HUES48 (cell line): Measurements from ENCODE around the gene NFE2L3.
"Not testable (repeated sequence)": the region's sequence is repeated elsewhere in the genome, so short reads cannot be mapped to it uniquely, and the experiment has no call there.

Experiments
- H3K27ac ChIP-seq: one replicate; pipeline ENCODE4 v1.7.0; 2013; ENCODE audit warnings: low read depth, low read length, inconsistent platforms
- H3K27me3 ChIP-seq: 2 replicates; pipeline ENCODE4 v1.6.1; 2013; ENCODE audit warnings: mild to moderate bottlenecking, low read length; ENCODE audit not compliant: control insufficient read depth, insufficient read depth
- H3K36me3 ChIP-seq: 2 replicates; pipeline ENCODE4 v1.6.1; 2013; ENCODE audit warnings: low read length; ENCODE audit not compliant: control insufficient read depth, insufficient read depth
- H3K4me1 ChIP-seq: 2 replicates; pipeline ENCODE4 v1.6.1; 2013; ENCODE audit warnings: mild to moderate bottlenecking, low read length; ENCODE audit not compliant: control insufficient read depth, insufficient read depth
- H3K4me3 ChIP-seq: 2 replicates; pipeline ENCODE4 v1.5.1; 2013; ENCODE audit warnings: mild to moderate bottlenecking, low read depth, low read length
- H3K9ac ChIP-seq: 2 replicates; pipeline ENCODE4 v1.6.1; 2013; ENCODE audit warnings: mild to moderate bottlenecking, low read depth, low read length, moderate library complexity
- H3K9me3 ChIP-seq: 2 replicates; pipeline ENCODE4 v1.6.1; 2013; ENCODE audit warnings: low read length; ENCODE audit not compliant: control insufficient read depth, insufficient read depth

Gene NFE2L3

DNA sequence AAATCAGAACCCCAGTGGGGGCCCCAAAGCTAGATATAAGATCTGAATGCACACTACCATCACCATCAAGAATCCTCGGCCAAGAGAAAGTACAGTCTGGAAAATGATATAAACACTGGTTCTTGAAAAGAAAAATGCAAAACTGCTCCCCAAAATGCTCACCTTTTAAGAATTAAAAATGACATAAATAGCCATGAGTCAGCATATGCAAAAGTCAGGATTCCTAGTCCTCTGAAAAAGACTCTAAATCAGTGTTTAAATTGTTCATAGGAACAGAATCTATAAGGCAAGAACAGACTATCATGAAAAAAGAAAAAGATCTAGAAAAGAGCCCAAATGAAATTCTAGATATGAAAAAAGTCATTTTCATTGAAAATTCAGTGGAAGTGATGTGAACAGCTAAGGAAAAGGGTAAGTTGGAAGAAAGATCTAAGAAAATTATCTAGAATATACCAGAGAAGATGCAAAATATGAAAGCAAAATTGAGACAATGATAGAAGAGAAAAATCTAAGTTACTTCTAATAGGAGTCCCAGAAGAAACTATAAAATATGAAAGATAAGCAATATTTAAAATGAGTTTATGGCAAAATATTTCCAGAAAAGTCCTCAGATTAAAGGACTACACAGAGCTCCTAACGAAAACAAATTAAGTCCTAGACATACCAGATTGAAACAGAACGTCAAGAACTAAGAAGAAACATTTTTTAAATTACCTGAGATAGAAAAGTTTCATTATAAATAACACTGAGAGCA is 29.7 kb downstream of the NFE2L3 start:
- peak overlapping the region; percentile 16 for H3K27ac ChIP-seq
- no peak overlapping the region for H3K9ac ChIP-seq
- H3K4me1 ChIP-seq: no peaks in the 10 kb centered on the region
- H3K9me3 ChIP-seq: no peaks in the 10 kb centered on the region
- H3K4me3 ChIP-seq: no peak overlapping the region
- H3K36me3 ChIP-seq: peaks cover 51% of the 10 kb centered on the region
- no peaks in the 10 kb centered on the region for H3K27me3 ChIP-seq

DNA sequence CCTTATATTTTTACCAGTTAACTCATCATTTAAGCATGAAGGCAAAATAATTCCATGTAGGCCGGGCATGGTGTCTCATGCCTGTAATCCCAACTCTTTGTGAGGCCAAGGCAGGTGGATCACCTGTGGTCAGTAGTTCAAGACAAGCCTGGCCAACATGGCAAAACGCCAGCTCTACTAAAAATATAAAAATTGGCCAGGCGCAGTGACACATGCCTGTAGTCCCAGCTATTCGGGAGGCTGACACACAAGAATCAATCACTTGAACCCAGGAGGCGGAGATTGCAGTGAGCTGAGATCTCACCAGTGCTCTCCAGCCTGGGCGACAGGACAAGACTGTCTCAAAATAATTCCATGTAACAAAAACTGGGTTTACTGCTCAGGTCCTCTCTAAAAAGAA is 30.3 kb downstream of the NFE2L3 start:
- Histone ChIP-seq H3K9ac (no peak overlapping the region), H3K4me1 (no peaks in the 10 kb centered on the region), H3K36me3 (peaks cover 51% of the 10 kb centered on the region), H3K27ac (peak overlapping the region; percentile 44), H3K27me3 (no peaks in the 10 kb centered on the region), H3K4me3 (no peak overlapping the region), H3K9me3 (no peaks in the 10 kb centered on the region)

DNA sequence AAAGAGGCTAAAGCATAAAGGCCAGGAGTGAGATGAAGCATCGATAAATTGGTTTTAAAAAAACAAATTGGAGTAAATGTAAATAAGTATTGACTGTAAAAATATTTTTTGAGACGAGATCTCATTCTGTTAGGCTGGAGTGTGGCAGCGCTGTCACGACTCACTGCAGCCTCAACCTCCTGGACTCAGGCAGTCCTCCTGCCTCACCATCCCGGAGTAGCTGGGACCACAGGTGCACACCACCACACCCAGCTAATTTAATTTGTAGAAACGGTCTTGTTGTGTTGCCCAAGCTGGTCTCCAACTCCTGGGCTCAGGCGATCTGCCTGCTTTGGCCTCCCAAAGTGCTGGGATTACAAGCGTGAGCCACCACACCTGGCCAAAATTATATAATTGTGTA is 30.7 kb downstream of the NFE2L3 start:
- Histone ChIP-seq H3K9me3 (no peaks in the 10 kb centered on the region), H3K4me3 (no peak overlapping the region), H3K9ac (no peak overlapping the region), H3K4me1 (no peaks in the 10 kb centered on the region), H3K27me3 (no peaks in the 10 kb centered on the region), H3K27ac (peak overlapping the region; percentile 44), H3K36me3 (peaks cover 49% of the 10 kb centered on the region)

DNA sequence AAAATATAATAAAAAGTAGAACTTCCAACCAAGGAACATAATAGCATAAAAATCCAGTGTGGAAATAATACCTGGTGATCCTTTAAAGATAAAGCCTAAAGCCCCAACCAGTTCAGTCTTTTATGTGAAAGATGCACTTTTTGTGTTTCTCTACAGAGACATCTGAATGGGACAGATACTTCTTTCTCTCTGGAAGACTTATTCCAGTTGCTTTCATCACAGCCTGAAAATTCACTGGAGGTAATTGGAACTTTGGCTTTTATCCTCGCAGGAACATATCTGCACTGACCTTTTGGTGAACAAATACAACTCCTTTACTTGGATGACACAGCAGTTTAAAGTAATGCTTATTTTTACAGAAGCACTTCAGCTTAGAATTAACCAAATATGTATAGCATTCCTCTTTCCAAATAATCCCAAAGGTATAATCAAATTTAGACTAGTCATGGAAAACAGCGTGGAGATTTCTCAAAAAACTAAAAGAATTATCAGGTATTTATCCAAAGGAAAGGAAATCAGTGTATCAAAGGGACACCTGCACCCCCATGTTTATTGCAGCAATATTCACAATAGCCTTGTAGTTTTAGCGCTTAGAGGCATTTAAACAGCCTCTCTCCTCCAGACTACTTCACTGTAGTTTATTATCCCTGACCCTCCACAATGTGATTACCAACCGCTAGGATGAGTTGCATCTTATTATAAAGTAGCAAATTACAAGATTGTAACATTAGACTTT is 31.7 kb downstream of the NFE2L3 start:
- Histone ChIP-seq H3K4me3 (no peak overlapping the region), H3K9me3 (no peaks in the 10 kb centered on the region), H3K27me3 (no peaks in the 10 kb centered on the region), H3K9ac (no peak overlapping the region), H3K36me3 (peaks cover 45% of the 10 kb centered on the region), H3K4me1 (no peaks in the 10 kb centered on the region), H3K27ac (peak overlapping the region; percentile 70)

DNA sequence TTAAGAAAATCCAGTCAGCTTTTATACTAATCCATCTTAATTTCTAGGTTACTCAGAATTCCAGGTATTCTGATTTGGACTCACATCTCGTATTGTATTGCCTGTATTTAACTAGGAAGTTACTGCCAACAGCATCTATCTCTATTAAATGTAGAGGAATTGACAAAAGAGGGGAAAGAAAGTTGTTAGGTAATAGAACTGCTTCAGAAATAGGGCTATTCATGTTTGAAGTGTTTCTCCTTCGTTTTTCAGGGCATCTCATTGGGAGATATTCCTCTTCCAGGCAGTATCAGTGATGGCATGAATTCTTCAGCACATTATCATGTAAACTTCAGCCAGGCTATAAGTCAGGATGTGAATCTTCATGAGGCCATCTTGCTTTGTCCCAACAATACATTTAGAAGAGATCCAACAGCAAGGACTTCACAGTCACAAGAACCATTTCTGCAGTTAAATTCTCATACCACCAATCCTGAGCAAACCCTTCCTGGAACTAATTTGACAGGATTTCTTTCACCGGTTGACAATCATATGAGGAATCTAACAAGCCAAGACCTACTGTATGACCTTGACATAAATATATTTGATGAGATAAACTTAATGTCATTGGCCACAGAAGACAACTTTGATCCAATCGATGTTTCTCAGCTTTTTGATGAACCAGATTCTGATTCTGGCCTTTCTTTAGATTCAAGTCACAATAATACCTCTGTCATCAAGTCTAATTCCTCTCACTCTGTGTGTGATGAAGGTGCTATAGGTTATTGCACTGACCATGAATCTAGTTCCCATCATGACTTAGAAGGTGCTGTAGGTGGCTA is 32.5 kb downstream of the NFE2L3 start:
- Histone ChIP-seq H3K36me3 (peaks cover 49% of the 10 kb centered on the region), H3K27ac (peak overlapping the region; percentile 70)
- not testable (repeated sequence) for H3K9me3 ChIP-seq, H3K9ac ChIP-seq, H3K27me3 ChIP-seq, H3K4me3 ChIP-seq, H3K4me1 ChIP-seq

DNA sequence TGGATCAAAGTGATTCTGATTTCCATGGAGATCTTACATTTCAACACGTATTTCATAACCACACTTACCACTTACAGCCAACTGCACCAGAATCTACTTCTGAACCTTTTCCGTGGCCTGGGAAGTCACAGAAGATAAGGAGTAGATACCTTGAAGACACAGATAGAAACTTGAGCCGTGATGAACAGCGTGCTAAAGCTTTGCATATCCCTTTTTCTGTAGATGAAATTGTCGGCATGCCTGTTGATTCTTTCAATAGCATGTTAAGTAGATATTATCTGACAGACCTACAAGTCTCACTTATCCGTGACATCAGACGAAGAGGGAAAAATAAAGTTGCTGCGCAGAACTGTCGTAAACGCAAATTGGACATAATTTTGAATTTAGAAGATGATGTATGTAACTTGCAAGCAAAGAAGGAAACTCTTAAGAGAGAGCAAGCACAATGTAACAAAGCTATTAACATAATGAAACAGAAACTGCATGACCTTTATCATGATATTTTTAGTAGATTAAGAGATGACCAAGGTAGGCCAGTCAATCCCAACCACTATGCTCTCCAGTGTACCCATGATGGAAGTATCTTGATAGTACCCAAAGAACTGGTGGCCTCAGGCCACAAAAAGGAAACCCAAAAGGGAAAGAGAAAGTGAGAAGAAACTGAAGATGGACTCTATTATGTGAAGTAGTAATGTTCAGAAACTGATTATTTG is 33.3 kb downstream of the NFE2L3 start:
- Histone ChIP-seq H3K9me3 (no peaks in the 10 kb centered on the region), H3K36me3 (peaks cover 49% of the 10 kb centered on the region), H3K27me3 (no peaks in the 10 kb centered on the region), H3K27ac (peak overlapping the region; percentile 50), H3K4me3 (no peak overlapping the region), H3K9ac (no peak overlapping the region), H3K4me1 (no peaks in the 10 kb centered on the region)

DNA sequence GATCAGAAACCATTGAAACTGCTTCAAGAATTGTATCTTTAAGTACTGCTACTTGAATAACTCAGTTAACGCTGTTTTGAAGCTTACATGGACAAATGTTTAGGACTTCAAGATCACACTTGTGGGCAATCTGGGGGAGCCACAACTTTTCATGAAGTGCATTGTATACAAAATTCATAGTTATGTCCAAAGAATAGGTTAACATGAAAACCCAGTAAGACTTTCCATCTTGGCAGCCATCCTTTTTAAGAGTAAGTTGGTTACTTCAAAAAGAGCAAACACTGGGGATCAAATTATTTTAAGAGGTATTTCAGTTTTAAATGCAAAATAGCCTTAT is 33.8 kb downstream of the NFE2L3 start:
- H3K36me3 ChIP-seq: peaks cover 49% of the 10 kb centered on the region
- no peak overlapping the region for H3K4me3 ChIP-seq
- no peak overlapping the region for H3K9ac ChIP-seq
- H3K9me3 ChIP-seq: no peaks in the 10 kb centered on the region
- H3K27ac ChIP-seq: no peak overlapping the region
- no peaks in the 10 kb centered on the region for H3K4me1 ChIP-seq
- no peaks in the 10 kb centered on the region for H3K27me3 ChIP-seq

DNA sequence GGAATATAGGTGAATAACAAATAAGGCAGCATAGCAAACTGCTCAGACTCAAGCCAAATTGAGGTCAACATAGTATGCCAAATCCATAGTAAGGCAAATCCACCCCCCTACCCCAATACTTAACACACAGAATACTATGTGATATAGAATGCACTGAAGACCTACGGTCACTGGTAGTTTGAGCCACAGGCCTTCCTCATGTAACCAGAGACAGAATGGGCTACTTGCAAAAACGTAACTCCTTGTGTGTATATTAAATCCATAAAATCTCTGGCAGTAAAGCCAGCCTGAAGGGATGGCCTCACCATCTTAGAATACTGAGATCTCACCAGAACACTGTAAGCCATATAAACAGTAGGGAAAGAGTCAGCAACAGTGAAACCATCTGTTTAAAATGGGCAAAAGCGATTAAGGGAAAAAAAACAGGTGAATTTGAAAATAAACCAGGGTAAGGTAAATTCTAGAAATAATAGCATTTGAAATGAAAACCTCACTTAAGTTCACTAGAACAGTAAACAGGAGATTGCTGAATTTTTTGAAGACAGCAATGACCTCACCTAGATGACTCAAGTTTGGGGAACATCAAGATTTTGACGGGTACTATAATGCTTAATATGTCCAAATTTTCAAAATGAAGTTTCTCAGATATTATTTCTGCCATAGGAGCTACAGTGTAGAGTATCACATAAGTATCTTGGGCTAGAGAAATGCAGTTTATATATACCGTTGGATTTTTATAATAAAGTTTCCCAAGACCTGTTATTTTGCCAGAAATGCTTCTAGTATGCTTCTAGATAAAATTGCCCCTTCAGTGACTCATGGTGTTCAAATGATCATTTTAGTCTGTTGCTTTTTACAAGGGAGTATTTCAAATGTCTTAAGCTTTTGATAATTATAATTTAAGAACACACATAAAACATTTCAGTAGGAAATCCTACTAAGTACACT is 34.6 kb downstream of the NFE2L3 start:
- no peaks in the 10 kb centered on the region for H3K9me3 ChIP-seq
- H3K27me3 ChIP-seq: no peaks in the 10 kb centered on the region
- H3K27ac ChIP-seq: peak overlapping the region; percentile 80
- H3K9ac ChIP-seq: no peak overlapping the region
- no peaks in the 10 kb centered on the region for H3K4me1 ChIP-seq
- no peak overlapping the region for H3K4me3 ChIP-seq
- H3K36me3 ChIP-seq: peaks cover 52% of the 10 kb centered on the region

DNA sequence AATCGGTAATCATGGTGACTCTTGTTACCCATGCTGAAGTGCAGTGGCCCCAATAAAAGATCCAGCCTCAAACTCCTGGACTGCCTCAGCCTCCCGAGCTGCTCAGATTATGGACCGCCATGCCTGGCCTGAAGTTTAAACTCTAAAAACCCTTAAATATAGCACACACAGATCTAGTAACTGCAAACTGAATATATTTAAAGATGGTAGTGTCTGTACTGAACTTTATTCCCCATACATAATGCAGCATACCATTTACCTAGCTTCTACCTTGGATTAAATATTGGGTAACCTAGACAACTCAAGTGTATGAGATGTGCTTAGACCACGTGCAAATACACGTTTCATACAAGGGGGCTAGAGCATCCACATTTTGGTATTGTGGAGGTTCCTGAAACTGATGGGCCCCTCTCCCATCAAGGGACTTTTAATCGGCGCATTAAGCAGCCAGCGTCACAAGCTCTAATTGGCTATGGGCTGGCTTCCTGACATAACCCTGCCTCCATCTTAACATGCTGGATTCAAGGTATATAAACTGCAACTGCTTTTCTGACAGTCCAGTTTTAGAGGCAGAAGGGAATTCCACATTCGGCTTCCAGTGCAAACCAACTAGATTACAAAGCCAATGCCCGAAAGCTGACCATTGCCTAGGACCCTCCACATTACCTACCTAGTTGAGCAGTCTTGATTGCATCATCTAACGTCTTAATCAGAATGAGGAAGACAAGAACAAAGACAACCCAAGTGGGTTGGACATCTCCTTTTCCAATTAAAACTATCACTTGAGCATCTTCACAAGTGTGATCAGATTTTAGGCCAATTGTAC is 35.6 kb downstream of the NFE2L3 start:
- Histone ChIP-seq H3K4me1 (no peaks in the 10 kb centered on the region), H3K27ac (peak overlapping the region; percentile 80), H3K9me3 (no peaks in the 10 kb centered on the region), H3K9ac (no peak overlapping the region), H3K27me3 (no peaks in the 10 kb centered on the region), H3K4me3 (no peak overlapping the region), H3K36me3 (peaks cover 60% of the 10 kb centered on the region)
